WERI-Rb-1 (cell line): ENCODE data around the gene PUSL1.

ENCODE experiments used
- DNase-seq: peaks from one replicate; pipeline ENCODE4 v3.0.0-alpha.2; 2020
- H3K27ac ChIP-seq: fragments of 250-450 bp; sonication (Bioruptor Pico); 2 replicates; pipeline ENCODE4 v1.5.1; 2020; ENCODE audit warnings: mild to moderate bottlenecking, moderate library complexity
- H3K27me3 ChIP-seq: fragments of 250-450 bp; sonication (Bioruptor Pico); 2 replicates; pipeline ENCODE4 v1.5.1; 2021; ENCODE audit warnings: mild to moderate bottlenecking, low read depth, moderate library complexity; ENCODE audit not compliant: insufficient read depth, severe bottlenecking
- H3K36me3 ChIP-seq: fragments of 250-450 bp; sonication (Bioruptor Pico); 2 replicates; pipeline ENCODE4 v1.5.1; 2020; ENCODE audit warnings: mild to moderate bottlenecking, moderate library complexity
- H3K4me3 ChIP-seq: 2 replicates; pipeline ENCODE4 v1.5.1; 2011; ENCODE audit warnings: low read depth, mild to moderate bottlenecking, control low read depth, low read length
- H3K9me3 ChIP-seq: fragments of 250-450 bp; sonication (Bioruptor Pico); 2 replicates; pipeline ENCODE4 v1.5.1; 2021; ENCODE audit warnings: mild to moderate bottlenecking, moderate library complexity; ENCODE audit not compliant: severe bottlenecking
- TF ChIP-seq, protein P1 (sequence below): IDR thresholded peaks from 2 replicates; pipeline ENCODE4 v1.5.1; 2011; ENCODE audit warnings: low read depth, mild to moderate bottlenecking, control low read depth, inconsistent platforms, low read length

Gene PUSL1

DNA sequence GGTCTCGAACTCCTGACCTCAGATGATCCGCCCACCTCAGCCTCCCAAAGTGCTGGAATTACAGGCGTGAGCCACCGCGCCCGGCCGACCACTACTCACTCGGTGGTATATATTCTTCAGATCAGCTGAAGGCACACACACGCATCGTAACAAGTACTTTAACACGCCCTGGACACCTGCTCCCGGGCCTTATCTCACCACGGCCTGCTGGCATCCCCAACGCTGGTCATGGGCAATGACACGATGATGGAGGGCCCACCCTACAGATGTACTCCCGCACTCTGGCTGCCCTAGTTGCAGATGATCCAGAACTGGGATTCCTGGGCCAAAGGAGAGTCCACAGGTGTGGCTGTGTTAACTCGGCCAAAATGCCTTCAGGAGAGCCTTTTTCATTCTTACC is 46.3 kb upstream of the PUSL1 start:
- Histone ChIP-seq H3K36me3 (peaks cover 67% of the 10 kb centered on the region), H3K27me3 (no peaks in the 10 kb centered on the region), H3K4me3 (no peak overlapping the region), H3K9me3 (no peaks in the 10 kb centered on the region), H3K27ac (no peak overlapping the region)
- TF ChIP-seq, protein P1, sequence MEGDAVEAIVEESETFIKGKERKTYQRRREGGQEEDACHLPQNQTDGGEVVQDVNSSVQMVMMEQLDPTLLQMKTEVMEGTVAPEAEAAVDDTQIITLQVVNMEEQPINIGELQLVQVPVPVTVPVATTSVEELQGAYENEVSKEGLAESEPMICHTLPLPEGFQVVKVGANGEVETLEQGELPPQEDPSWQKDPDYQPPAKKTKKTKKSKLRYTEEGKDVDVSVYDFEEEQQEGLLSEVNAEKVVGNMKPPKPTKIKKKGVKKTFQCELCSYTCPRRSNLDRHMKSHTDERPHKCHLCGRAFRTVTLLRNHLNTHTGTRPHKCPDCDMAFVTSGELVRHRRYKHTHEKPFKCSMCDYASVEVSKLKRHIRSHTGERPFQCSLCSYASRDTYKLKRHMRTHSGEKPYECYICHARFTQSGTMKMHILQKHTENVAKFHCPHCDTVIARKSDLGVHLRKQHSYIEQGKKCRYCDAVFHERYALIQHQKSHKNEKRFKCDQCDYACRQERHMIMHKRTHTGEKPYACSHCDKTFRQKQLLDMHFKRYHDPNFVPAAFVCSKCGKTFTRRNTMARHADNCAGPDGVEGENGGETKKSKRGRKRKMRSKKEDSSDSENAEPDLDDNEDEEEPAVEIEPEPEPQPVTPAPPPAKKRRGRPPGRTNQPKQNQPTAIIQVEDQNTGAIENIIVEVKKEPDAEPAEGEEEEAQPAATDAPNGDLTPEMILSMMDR: no peak
- no peak for DNase-seq

DNA sequence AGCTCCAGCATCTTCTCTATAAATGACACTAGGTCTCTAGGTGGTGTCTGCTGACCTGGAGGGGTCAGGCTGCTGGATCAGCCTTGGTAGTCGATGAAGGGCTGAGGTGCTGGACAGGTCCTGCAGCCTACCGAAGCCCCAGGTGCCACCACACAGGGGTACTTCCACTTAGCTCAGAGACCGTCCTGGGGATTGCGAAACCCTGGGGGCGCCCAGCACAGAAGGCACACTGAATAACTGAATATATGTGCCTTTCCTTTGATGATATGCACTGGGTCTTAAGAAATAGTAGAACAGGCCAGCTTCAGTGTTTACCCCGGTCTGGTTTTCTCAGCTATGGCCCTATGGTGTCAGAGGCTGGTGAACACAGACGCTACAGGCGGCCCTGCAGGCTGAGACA is 45.6 kb upstream of the PUSL1 start:
- H3K27ac ChIP-seq: no peak overlapping the region
- no peak for DNase-seq
- no peaks in the 10 kb centered on the region for H3K27me3 ChIP-seq
- no peak overlapping the region for H3K4me3 ChIP-seq
- no peaks in the 10 kb centered on the region for H3K9me3 ChIP-seq
- H3K36me3 ChIP-seq: peaks cover 74% of the 10 kb centered on the region
- TF ChIP-seq, protein P1: no peak

DNA sequence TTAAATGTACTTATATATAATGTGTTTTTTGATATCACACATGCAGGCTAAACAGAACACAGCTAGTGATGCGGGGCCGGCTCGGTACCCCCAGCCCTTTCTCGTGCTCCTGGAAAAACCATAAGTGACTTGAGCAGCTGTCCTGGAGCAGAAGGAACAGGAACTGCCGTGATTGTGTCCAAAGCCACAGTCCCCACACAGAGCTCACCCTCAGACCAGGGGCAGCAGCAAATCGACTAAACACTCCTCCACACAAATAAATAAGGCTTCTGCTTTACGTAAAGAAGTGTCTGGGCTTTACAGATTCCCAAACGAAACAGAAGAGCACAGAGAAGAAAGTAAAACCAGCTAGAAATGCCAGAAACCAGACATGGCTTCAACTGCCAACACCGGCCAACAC is 44.4 kb upstream of the PUSL1 start:
- Histone ChIP-seq H3K27ac (no peak overlapping the region), H3K27me3 (no peaks in the 10 kb centered on the region), H3K4me3 (no peak overlapping the region), H3K36me3 (peaks cover 85% of the 10 kb centered on the region), H3K9me3 (no peaks in the 10 kb centered on the region)
- no peak for DNase-seq
- TF ChIP-seq, protein P1: no peak

DNA sequence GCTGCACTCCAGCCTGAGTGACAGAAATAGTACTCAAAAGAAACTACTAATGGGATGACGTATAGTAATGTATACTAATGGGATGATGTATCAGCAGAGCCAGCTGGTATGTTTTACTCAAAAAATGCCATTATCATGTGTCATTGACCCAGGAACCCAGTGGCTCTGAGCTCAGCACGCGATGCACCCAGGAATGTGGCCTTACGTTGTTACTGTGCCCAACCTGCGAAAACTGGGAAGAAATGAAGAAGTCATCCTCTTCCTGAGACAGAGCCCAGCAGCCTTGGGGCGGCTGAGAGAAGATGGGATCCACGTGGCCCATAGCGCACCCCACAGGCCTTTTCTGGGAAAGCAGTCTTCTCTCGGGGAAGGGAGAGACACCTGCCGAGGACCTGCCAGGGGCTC is 43.5 kb upstream of the PUSL1 start:
- Histone ChIP-seq H3K27me3 (no peaks in the 10 kb centered on the region), H3K4me3 (no peak overlapping the region), H3K27ac (no peak overlapping the region), H3K9me3 (no peaks in the 10 kb centered on the region), H3K36me3 (peaks cover 87% of the 10 kb centered on the region)
- no peak for DNase-seq
- TF ChIP-seq, protein P1: peak; percentile 50

DNA sequence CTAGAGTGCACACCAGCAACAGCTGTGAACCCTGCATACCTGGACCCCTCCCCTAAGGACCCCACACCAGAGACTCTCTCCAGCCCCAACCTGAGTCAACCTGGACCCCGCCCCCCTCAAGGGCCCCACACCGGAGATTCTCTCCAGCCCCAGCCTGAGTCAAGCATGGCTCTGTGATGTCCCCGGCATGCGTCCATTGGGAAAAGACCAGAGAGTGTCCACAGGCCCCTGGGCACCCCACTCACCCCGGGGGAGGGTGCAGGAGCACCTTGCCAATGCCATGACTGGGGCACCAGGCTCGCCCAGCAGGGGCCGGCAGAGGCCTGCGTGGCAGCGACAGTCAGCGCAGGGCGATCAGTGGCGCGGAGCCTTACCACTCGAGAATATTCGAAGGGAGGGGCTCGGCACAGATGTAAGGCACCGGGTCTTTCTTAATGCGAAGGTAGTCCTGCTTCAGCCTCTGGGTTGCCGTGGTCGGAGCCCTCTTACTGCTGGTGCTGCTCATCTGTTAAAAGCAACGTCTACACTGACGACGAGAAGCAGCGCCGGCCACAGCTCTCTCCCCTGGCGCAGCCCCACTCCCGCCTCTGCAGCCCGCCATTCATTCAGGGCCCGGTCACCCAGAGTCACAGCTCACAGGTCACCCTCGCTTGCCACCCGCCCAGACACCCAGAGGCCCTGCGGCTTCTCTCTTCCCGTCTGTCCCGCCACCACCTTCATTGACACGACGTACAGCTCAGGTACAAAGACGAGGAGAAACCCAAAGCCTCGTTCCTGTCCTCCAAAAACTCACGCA is 40.7 kb upstream of the PUSL1 start:
- no peak overlapping the region for H3K4me3 ChIP-seq
- H3K27me3 ChIP-seq: no peaks in the 10 kb centered on the region
- H3K9me3 ChIP-seq: no peaks in the 10 kb centered on the region
- no peak overlapping the region for H3K27ac ChIP-seq
- DNase-seq: no peak
- H3K36me3 ChIP-seq: peaks cover 81% of the 10 kb centered on the region
- TF ChIP-seq, protein P1: no peak

DNA sequence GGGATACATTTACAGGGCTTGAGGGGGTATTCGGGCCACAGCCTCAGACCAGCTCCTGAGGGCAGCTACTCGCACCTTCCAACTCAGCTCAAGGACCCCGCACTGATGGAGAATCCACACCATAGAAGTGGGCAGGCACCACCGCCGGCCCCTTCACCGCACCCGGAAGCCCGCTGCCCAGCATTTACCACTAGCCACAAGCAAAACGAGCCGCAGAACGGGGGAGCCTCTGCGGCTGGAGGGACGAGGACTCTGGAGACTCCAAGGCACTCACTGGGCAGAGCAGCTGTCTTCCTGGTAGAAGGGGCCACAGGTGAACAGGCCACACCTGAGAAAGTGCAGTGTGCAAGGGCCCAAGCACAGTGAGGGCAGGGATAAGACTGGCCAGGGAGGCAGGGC is 40.1 kb upstream of the PUSL1 start:
- Histone ChIP-seq H3K9me3 (no peaks in the 10 kb centered on the region), H3K27ac (no peak overlapping the region), H3K36me3 (peaks cover 75% of the 10 kb centered on the region), H3K4me3 (no peak overlapping the region), H3K27me3 (no peaks in the 10 kb centered on the region)
- DNase-seq: no peak
- TF ChIP-seq, protein P1: no peak
